PC-3 (cell line): ENCODE measurements around the gene SLC22A13. TPM values are rescaled to one million over a fixed set of nuclear protein-coding genes. Genes with fewer than 3 reads are reported as not detected.

Experiments
- ATAC-seq: fragments of 200-7000 bp; cut with Tn5 transposase; 2 replicates; pipeline ENCODE4 v1.9.1; 2020; ENCODE audit warnings: mild to moderate bottlenecking, moderate library complexity
- BruUV-seq: library from RNA; stranded (reverse); fragments of 400-500 nt; replicated peaks from 2 replicates; lab custom pipeline; 2021; lab: Mats Ljungman, UMichigan
- CTCF ChIA-PET: fragments of 300-600 bp; sonication (Branson Sonifier 250); formaldehyde crosslinking; loops from one replicate; lab custom pipeline; 2022; ENCODE audit warnings: antibody characterized with exemption; lab: Charles Lee
- POLR2A ChIA-PET: fragments of 300-600 bp; sonication (Branson Sonifier 250); formaldehyde crosslinking; loops from one replicate; lab custom pipeline; 2022; ENCODE audit warnings: antibody characterized with exemption; ENCODE audit not compliant: unreplicated experiment; lab: Charles Lee
- DNase-seq: peaks from one replicate; pipeline ENCODE4 v3.0.0-alpha.2; 2015
- H2AFZ ChIP-seq: fragments of 300-600 bp; sonication (generic); 2 replicates; pipeline ENCODE4 v1.6.0; 2016; ENCODE audit warnings: antibody characterized with exemption, low read length
- H3F3A ChIP-seq: fragments of 300-600 bp; sonication (generic); one replicate; pipeline ENCODE4 v1.6.0; 2017; ENCODE audit warnings: antibody characterized with exemption, low read length, control low read depth, mild to moderate bottlenecking; ENCODE audit not compliant: unreplicated experiment
- H3K27ac ChIP-seq: fragments of 300-600 bp; sonication (generic); 2 replicates; pipeline ENCODE4 v1.5.1; 2016; ENCODE audit warnings: mild to moderate bottlenecking, low read length
- H3K27me3 ChIP-seq: fragments of 300-600 bp; sonication (generic); 2 replicates; pipeline ENCODE4 v1.6.1; 2016; ENCODE audit warnings: low read length, mixed read lengths
- H3K36me3 ChIP-seq: fragments of 300-600 bp; sonication (generic); 2 replicates; pipeline ENCODE4 v1.6.1; 2016; ENCODE audit warnings: low read depth, mixed run types, low read length, mixed read lengths
- H3K4me1 ChIP-seq: fragments of 300-600 bp; sonication (generic); 2 replicates; pipeline ENCODE4 v1.5.1; 2016; ENCODE audit warnings: low read length; ENCODE audit not compliant: insufficient read depth
- H3K4me2 ChIP-seq: fragments of 300-600 bp; sonication (generic); 2 replicates; pipeline ENCODE4 v1.6.0; 2016; ENCODE audit warnings: low read length
- H3K4me3 ChIP-seq: fragments of 300-600 bp; sonication (generic); 2 replicates; pipeline ENCODE4 v1.5.1; 2016; ENCODE audit warnings: mild to moderate bottlenecking, low read length, mixed read lengths
- H3K79me2 ChIP-seq: fragments of 300-600 bp; sonication (generic); 2 replicates; pipeline ENCODE4 v1.6.1; 2017; ENCODE audit warnings: low read length, mixed read lengths
- H3K9ac ChIP-seq: fragments of 300-600 bp; sonication (generic); 2 replicates; pipeline ENCODE4 v1.6.0; 2016; ENCODE audit warnings: mild to moderate bottlenecking, low read length
- H3K9me2 ChIP-seq: fragments of 300-600 bp; sonication (generic); replicated peaks from 2 replicates; pipeline ENCODE4 v1.6.1; 2016; ENCODE audit warnings: mixed run types, low read length, mixed read lengths
- H3K9me3 ChIP-seq: fragments of 300-600 bp; sonication (generic); 2 replicates; pipeline ENCODE4 v1.6.1; 2016; ENCODE audit warnings: low read length, mixed read lengths
- H4K20me1 ChIP-seq: fragments of 300-600 bp; sonication (generic); 2 replicates; pipeline ENCODE4 v1.6.1; 2016; ENCODE audit warnings: low read length, mixed read lengths
- CTCF ChIP-seq: fragments of 300-600 bp; sonication (generic); conservative IDR thresholded peaks from 2 replicates; pipeline ENCODE4 v1.5.1; 2017; ENCODE audit warnings: antibody characterized with exemption, low read depth, mild to moderate bottlenecking, low read length
- EZH2 ChIP-seq: fragments of 300-600 bp; sonication (generic); IDR thresholded peaks from one replicate; pipeline ENCODE4 v1.6.1; 2017; ENCODE audit warnings: antibody characterized with exemption, mild to moderate bottlenecking, low read length; ENCODE audit not compliant: unreplicated experiment
- EZH2phosphoT487 ChIP-seq: fragments of 300-600 bp; sonication (generic); IDR thresholded peaks from 2 replicates; pipeline ENCODE4 v1.6.1; 2018; ENCODE audit warnings: mild to moderate bottlenecking, antibody characterized with exemption, low read length, borderline replicate concordance
- intact Hi-C: fragments of 100-400 bp; cut with micrococcal nuclease; formaldehyde crosslinking; loops from 2 replicates; pipeline ENCODE4 v1.9.0; 2023
- total RNA-seq: library from RNA; depleted of rRNA; stranded (reverse); fragments of >200 nt; gene quantifications from 2 replicates; pipeline ENCODE4 v1.2.3, GENCODE V29; 2014

The SLC22A13 gene
- total RNA-seq, 1 experiment from 2014 or later, result 0.73 TPM

GRCh38 chr3:38315488-38316230, 50.0 kb downstream of the SLC22A13 start:
- H3K27me3 ChIP-seq, result no peaks in the 10 kb centered on the region
- no peaks in the 10 kb centered on the region for H3K9me3 ChIP-seq
- BruUV-seq, result no TSS peak
- DNase-seq (no peak), ATAC-seq (no peak)
- H3K9me2 ChIP-seq, result no peaks in the 10 kb centered on the region
- H3F3A ChIP-seq, result no peaks in the 10 kb centered on the region
- no peaks in the 10 kb centered on the region for H4K20me1 ChIP-seq
- H3K79me2 ChIP-seq, result no peaks in the 10 kb centered on the region
- no peak overlapping the region for H3K9ac ChIP-seq
- no peak for TF ChIP-seq CTCF
- no peak for TF ChIP-seq EZH2
- TF ChIP-seq EZH2phosphoT487, result no peak
- no peak overlapping the region for H3K4me2 ChIP-seq
- H3K36me3 ChIP-seq, result no peaks in the 10 kb centered on the region
- H3K4me3 ChIP-seq, result no peak overlapping the region
- POLR2A ChIA-PET, result no interaction called here
- no peak overlapping the region for H3K27ac ChIP-seq
- H3K4me1 ChIP-seq, result no peaks in the 10 kb centered on the region
- no peak overlapping the region for H2AFZ ChIP-seq
- CTCF ChIA-PET, result no interaction called here
- intact Hi-C loops, result no loop called here

GRCh38 chr3:38316356-38317191, 51.0 kb downstream of the SLC22A13 start:
- no peaks in the 10 kb centered on the region for H4K20me1 ChIP-seq
- CTCF ChIA-PET, result no interaction called here
- no peak for DNase-seq
- H3K27me3 ChIP-seq, result no peaks in the 10 kb centered on the region
- no peak for TF ChIP-seq EZH2
- TF ChIP-seq EZH2phosphoT487, result no peak
- TF ChIP-seq CTCF, result no peak
- intact Hi-C loops, result no loop called here
- H3K4me1 ChIP-seq, result no peaks in the 10 kb centered on the region
- no peak overlapping the region for H3K4me3 ChIP-seq
- H3K27ac ChIP-seq, result no peak overlapping the region
- H3K79me2 ChIP-seq, result no peaks in the 10 kb centered on the region
- no TSS peak for BruUV-seq
- no peaks in the 10 kb centered on the region for H3F3A ChIP-seq
- POLR2A ChIA-PET, result no interaction called here
- no peak overlapping the region for H2AFZ ChIP-seq
- H3K36me3 ChIP-seq, result no peaks in the 10 kb centered on the region
- ATAC-seq, result no peak
- no peak overlapping the region for H3K9ac ChIP-seq
- no peaks in the 10 kb centered on the region for H3K9me3 ChIP-seq
- no peak overlapping the region for H3K4me2 ChIP-seq
- no peaks in the 10 kb centered on the region for H3K9me2 ChIP-seq
